Astrocyte (in vitro differentiated cells and primary cell): ENCODE data around the gene DLGAP1. TPM values are rescaled to one million over a fixed set of nuclear protein-coding genes. Genes with fewer than 3 reads are reported as not detected.
A peak's percentile ranks its signal among the peaks of the same experiment; 100 is the strongest.

Source experiments
- DNase-seq: peaks from one replicate; pipeline ENCODE4 v3.0.0-alpha.2; 2010; ENCODE audit warnings: low read depth
- FAIRE-seq: peaks from 2 replicates; lab custom pipeline; 2011; peaks lifted over from hg19 to GRCh38; lab: Jason Lieb, UNC
- H2AFZ ChIP-seq: 2 replicates; pipeline ENCODE4 v1.6.0; 2012; ENCODE audit warnings: low read depth, low read length, inconsistent platforms
- H3K27ac ChIP-seq: 2 replicates; pipeline ENCODE4 v1.5.1; 2011; ENCODE audit warnings: low read depth, low read length, inconsistent platforms
- H3K27me3 ChIP-seq: 2 replicates; pipeline ENCODE4 v1.6.0; 2011; ENCODE audit warnings: low read length, inconsistent platforms; ENCODE audit not compliant: insufficient read depth
- H3K36me3 ChIP-seq: 2 replicates; pipeline ENCODE4 v1.5.1; 2011; ENCODE audit warnings: low read length, inconsistent platforms; ENCODE audit not compliant: insufficient read depth
- H3K4me1 ChIP-seq: 2 replicates; pipeline ENCODE4 v1.5.1; 2011; ENCODE audit warnings: low read length, inconsistent platforms; ENCODE audit not compliant: insufficient read depth
- H3K4me2 ChIP-seq: 2 replicates; pipeline ENCODE4 v1.6.0; 2012; ENCODE audit warnings: low read length, inconsistent platforms
- H3K4me3 ChIP-seq: 2 replicates; pipeline ENCODE4 v1.5.1; 2011; ENCODE audit warnings: low read depth, mild to moderate bottlenecking, low read length, inconsistent platforms; ENCODE audit not compliant: insufficient read depth
- H3K79me2 ChIP-seq: 2 replicates; pipeline ENCODE4 v1.6.0; 2012; ENCODE audit warnings: mild to moderate bottlenecking, low read length, inconsistent platforms; ENCODE audit not compliant: insufficient read depth
- H3K9ac ChIP-seq: 2 replicates; pipeline ENCODE4 v1.6.0; 2012; ENCODE audit warnings: mild to moderate bottlenecking, low read length, inconsistent platforms
- H3K9me3 ChIP-seq: 2 replicates; pipeline ENCODE4 v1.5.1; 2012; ENCODE audit warnings: low read depth, mild to moderate bottlenecking, low read length, inconsistent platforms; ENCODE audit not compliant: insufficient read depth
- H4K20me1 ChIP-seq: 2 replicates; pipeline ENCODE4 v1.6.0; 2012; ENCODE audit warnings: low read length, inconsistent platforms; ENCODE audit not compliant: insufficient read depth
- H3K27ac Mint-ChIP-seq: one replicate; pipeline ENCODE4 v1.8.0; 2021; ENCODE audit warnings: mild to moderate bottlenecking, mixed read lengths; ENCODE audit not compliant: unreplicated experiment
- H3K27me3 Mint-ChIP-seq: one replicate; pipeline ENCODE4 v1.8.0; 2021; ENCODE audit warnings: low read depth, mixed read lengths; ENCODE audit not compliant: unreplicated experiment
- H3K36me3 Mint-ChIP-seq: one replicate; pipeline ENCODE4 v1.8.0; 2021; ENCODE audit warnings: low read depth, mixed read lengths; ENCODE audit not compliant: unreplicated experiment
- H3K4me1 Mint-ChIP-seq: one replicate; pipeline ENCODE4 v1.8.0; 2021; ENCODE audit warnings: low read depth, mixed read lengths; ENCODE audit not compliant: unreplicated experiment
- H3K4me3 Mint-ChIP-seq: one replicate; pipeline ENCODE4 v1.8.0; 2021; ENCODE audit warnings: mild to moderate bottlenecking, moderate library complexity, mixed read lengths; ENCODE audit not compliant: unreplicated experiment
- H3K9me3 Mint-ChIP-seq: one replicate; pipeline ENCODE4 v1.8.0; 2021; ENCODE audit warnings: mild to moderate bottlenecking, mixed read lengths; ENCODE audit not compliant: unreplicated experiment
- EZH2 ChIP-seq: IDR thresholded peaks from 2 replicates; pipeline ENCODE4 v1.6.1; 2012; ENCODE audit warnings: mild to moderate bottlenecking, low read length, inconsistent platforms; ENCODE audit not compliant: insufficient read depth
- total RNA-seq: library from RNA; stranded (reverse); gene quantifications from 2 replicates; pipeline ENCODE4 v1.2.1, GENCODE V29; 2021
- TF ChIP-seq, protein P1 (sequence below): IDR thresholded peaks from 2 replicates; pipeline ENCODE4 v1.5.1; 2011; ENCODE audit warnings: low read depth, mild to moderate bottlenecking, inconsistent platforms, low read length, moderate library complexity; ENCODE audit not compliant: insufficient read depth

The DLGAP1 gene
- total RNA-seq, 1 donor from 2014 or later: 2.3 TPM

GRCh38 chr18:3611313-3612090 lies 843.6 kb downstream of the DLGAP1 start:
- H3K79me2 ChIP-seq: peaks cover 6% of the 10 kb centered on the region
- no peaks in the 10 kb centered on the region for H3K9me3 Mint-ChIP-seq
- H3K27me3 Mint-ChIP-seq: no peaks in the 10 kb centered on the region
- H4K20me1 ChIP-seq: no peaks in the 10 kb centered on the region
- no peaks in the 10 kb centered on the region for H3K27me3 ChIP-seq
- H2AFZ ChIP-seq: no peak overlapping the region
- peaks cover 2% of the 10 kb centered on the region for H3K36me3 Mint-ChIP-seq
- no peaks in the 10 kb centered on the region for H3K36me3 ChIP-seq
- no peak overlapping the region for H3K27ac ChIP-seq
- H3K4me3 Mint-ChIP-seq: peak overlapping the region; percentile 16
- no peak for TF ChIP-seq EZH2
- TF ChIP-seq, protein P1, sequence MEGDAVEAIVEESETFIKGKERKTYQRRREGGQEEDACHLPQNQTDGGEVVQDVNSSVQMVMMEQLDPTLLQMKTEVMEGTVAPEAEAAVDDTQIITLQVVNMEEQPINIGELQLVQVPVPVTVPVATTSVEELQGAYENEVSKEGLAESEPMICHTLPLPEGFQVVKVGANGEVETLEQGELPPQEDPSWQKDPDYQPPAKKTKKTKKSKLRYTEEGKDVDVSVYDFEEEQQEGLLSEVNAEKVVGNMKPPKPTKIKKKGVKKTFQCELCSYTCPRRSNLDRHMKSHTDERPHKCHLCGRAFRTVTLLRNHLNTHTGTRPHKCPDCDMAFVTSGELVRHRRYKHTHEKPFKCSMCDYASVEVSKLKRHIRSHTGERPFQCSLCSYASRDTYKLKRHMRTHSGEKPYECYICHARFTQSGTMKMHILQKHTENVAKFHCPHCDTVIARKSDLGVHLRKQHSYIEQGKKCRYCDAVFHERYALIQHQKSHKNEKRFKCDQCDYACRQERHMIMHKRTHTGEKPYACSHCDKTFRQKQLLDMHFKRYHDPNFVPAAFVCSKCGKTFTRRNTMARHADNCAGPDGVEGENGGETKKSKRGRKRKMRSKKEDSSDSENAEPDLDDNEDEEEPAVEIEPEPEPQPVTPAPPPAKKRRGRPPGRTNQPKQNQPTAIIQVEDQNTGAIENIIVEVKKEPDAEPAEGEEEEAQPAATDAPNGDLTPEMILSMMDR: no peak
- H3K9ac ChIP-seq: no peak overlapping the region
- no peak overlapping the region for H3K4me3 ChIP-seq
- peaks cover 16% of the 10 kb centered on the region for H3K4me1 Mint-ChIP-seq
- FAIRE-seq (no peak), DNase-seq (no peak)
- H3K27ac Mint-ChIP-seq: no peak overlapping the region
- H3K9me3 ChIP-seq: no peaks in the 10 kb centered on the region
- H3K4me1 ChIP-seq: peaks cover 10% of the 10 kb centered on the region
- H3K4me2 ChIP-seq: peak overlapping the region; percentile 6

DNA sequence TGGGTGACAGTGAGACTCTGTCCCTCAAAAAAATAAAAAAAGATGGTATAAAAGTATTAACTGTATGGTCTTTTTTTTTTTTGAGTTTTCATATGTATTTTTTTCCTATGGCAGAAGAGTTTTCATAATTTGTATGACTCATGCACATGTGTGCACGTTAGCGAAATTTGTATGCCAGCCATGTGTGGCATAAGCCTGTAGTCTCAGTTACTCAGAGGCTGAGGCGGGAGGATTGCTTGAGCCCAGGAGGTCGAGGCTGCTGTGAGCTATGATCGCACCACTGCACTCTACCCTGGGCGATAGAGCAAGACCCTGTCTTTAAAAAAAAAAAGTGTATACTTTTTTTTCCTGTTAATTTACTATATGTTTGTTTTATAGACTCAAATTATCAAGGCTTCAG lies 844.3 kb downstream of the DLGAP1 start:
- H3K4me1 Mint-ChIP-seq: peaks cover 16% of the 10 kb centered on the region
- no peaks in the 10 kb centered on the region for H3K9me3 Mint-ChIP-seq
- Histone ChIP-seq H3K79me2 (peaks cover 9% of the 10 kb centered on the region), H4K20me1 (no peaks in the 10 kb centered on the region), H3K9me3 (no peaks in the 10 kb centered on the region), H3K4me2 (no peak overlapping the region), H3K27ac (no peak overlapping the region), H3K36me3 (no peaks in the 10 kb centered on the region), H3K4me1 (peaks cover 17% of the 10 kb centered on the region), H2AFZ (no peak overlapping the region), H3K4me3 (no peak overlapping the region), H3K9ac (no peak overlapping the region), H3K27me3 (no peaks in the 10 kb centered on the region)
- H3K27me3 Mint-ChIP-seq: no peaks in the 10 kb centered on the region
- H3K36me3 Mint-ChIP-seq: peaks cover 2% of the 10 kb centered on the region
- no peak overlapping the region for H3K27ac Mint-ChIP-seq
- no peak for FAIRE-seq
- H3K4me3 Mint-ChIP-seq: no peak overlapping the region
- TF ChIP-seq EZH2: no peak
- TF ChIP-seq, protein P1: no peak
- no peak for DNase-seq

DNA sequence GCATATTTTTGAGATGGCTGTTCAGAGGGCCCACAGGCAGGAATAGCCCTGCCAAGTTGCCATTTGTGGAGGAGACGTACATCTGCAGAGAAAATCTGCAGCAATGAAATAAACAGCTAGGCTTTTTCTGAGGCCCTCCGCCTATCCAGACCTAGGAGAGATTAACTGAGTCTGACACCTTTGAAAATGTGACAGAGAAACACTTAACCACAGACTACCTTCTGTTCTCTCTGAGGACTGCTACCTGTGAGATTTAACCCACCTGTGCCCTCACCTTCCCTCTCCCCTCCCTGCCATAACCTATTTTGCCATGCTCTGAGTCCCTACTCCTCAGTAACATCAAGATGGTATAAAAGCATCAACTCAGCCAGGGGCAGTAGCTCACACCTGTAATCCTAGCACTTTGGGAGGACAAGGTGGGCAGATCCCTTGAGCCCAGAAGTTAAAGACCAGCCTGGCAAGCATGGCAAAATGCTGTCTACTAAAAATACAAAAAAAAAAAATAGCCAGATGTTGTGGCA lies 844.9 kb downstream of the DLGAP1 start:
- DNase-seq (no peak), FAIRE-seq (no peak)
- Mint-ChIP-seq H3K27me3 (no peaks in the 10 kb centered on the region), H3K4me1 (peaks cover 11% of the 10 kb centered on the region), H3K27ac (no peak overlapping the region), H3K9me3 (no peaks in the 10 kb centered on the region), H3K36me3 (peaks cover 2% of the 10 kb centered on the region), H3K4me3 (no peak overlapping the region)
- Histone ChIP-seq H3K9ac (no peak overlapping the region), H3K27me3 (no peaks in the 10 kb centered on the region), H2AFZ (no peak overlapping the region), H3K4me2 (no peak overlapping the region), H3K79me2 (peaks cover 13% of the 10 kb centered on the region), H3K9me3 (no peaks in the 10 kb centered on the region), H3K4me1 (peaks cover 22% of the 10 kb centered on the region), H3K27ac (no peak overlapping the region), H3K4me3 (no peak overlapping the region), H3K36me3 (no peaks in the 10 kb centered on the region), H4K20me1 (no peaks in the 10 kb centered on the region)
- TF ChIP-seq EZH2: no peak
- TF ChIP-seq, protein P1: no peak
